Calu3 (cell line): Measurements from ENCODE around the gene FEN1. TPM values are rescaled to one million over a fixed set of nuclear protein-coding genes. Genes with fewer than 3 reads are reported as not detected.

Experiments
- BruUV-seq: library from RNA; stranded (reverse); fragments of 400-500 nt; replicated peaks from 2 replicates; lab custom pipeline; 2021; lab: Mats Ljungman, UMichigan
- CTCF ChIA-PET: fragments of 300-600 bp; sonication (Branson Sonifier 250); formaldehyde crosslinking; loops from one replicate; lab custom pipeline; 2022; ENCODE audit warnings: antibody characterized with exemption; lab: Charles Lee
- DNase-seq: peaks from one replicate; pipeline ENCODE4 v3.0.0; 2022
- H3K27ac Mint-ChIP-seq: one replicate; pipeline ENCODE4 v1.8.0; 2022; ENCODE audit warnings: mixed read lengths; ENCODE audit not compliant: unreplicated experiment
- H3K27me3 Mint-ChIP-seq: one replicate; pipeline ENCODE4 v1.8.0; 2022; ENCODE audit warnings: mixed read lengths; ENCODE audit not compliant: unreplicated experiment
- H3K36me3 Mint-ChIP-seq: one replicate; pipeline ENCODE4 v1.8.0; 2022; ENCODE audit warnings: mild to moderate bottlenecking, moderate library complexity, mixed read lengths; ENCODE audit not compliant: insufficient read depth, unreplicated experiment
- H3K4me1 Mint-ChIP-seq: one replicate; pipeline ENCODE4 v1.8.0; 2022; ENCODE audit warnings: mild to moderate bottlenecking, low read depth, mixed read lengths; ENCODE audit not compliant: unreplicated experiment
- H3K4me3 Mint-ChIP-seq: one replicate; pipeline ENCODE4 v1.8.0; 2022; ENCODE audit warnings: mild to moderate bottlenecking, low read depth, moderate library complexity, mixed read lengths; ENCODE audit not compliant: unreplicated experiment
- H3K9me3 Mint-ChIP-seq: one replicate; pipeline ENCODE4 v1.8.0; 2022; ENCODE audit warnings: low read depth, mixed read lengths; ENCODE audit not compliant: unreplicated experiment
- intact Hi-C: fragments of 100-400 bp; cut with micrococcal nuclease; formaldehyde crosslinking; loops from one replicate; pipeline ENCODE4 v1.10.0; 2022; ENCODE audit not compliant: unreplicated experiment
- total RNA-seq: library from RNA; stranded (reverse); gene quantifications from 2 replicates; pipeline ENCODE4 v1.2.3, GENCODE V29; 2022
- TF ChIP-seq, protein P1 (sequence below): fragments of 200-600 bp; IDR thresholded peaks from one replicate; pipeline ENCODE4 v1.8.0; 2022; ENCODE audit warnings: antibody characterized with exemption; ENCODE audit not compliant: unreplicated experiment

Gene FEN1
- total RNA-seq, 1 experiment from 2014 or later, result 72.4 TPM

DNA sequence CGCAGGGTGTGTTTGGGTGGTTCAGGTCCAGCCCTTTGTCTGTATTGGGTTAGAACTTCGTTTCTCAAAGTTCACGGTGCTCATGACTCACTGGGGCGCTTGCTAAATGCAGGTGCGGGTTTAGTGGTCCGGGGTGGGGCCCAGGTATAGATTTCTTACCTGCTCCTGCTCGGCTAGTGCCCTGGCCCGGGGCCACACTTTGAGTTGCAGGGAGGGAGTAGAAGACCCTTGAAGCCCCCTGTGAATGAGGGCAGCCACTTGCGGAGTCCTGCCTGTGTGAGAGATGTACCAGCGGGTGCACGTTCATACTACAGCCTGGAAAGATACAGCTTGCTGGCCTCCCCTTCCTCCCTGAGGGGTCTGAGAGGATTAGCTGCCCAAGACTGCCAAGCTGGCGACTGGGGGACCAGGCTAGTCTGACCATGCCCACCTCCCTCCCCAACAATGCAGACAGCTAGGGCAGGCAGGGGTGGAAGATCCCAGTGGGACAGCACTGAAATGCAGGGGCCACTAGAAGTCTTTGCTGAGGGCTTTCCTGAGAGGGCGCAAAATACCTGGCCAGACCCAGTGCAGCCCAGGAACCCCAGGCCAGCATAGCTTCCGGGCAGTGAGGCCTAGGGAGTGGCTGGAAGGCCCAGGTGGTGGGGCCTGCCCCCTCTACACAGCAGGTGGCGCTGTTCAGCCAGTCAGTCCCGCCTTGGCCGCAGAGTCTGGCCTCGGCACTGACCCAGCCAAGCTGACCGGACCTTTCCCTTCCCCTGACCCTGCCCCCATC, 45.3 kb upstream of the FEN1 start:
- BruUV-seq, result no TSS peak
- Mint-ChIP-seq H3K4me3 (no peak overlapping the region), H3K36me3 (peaks cover 16% of the 10 kb centered on the region), H3K4me1 (peaks cover 16% of the 10 kb centered on the region), H3K27ac (no peak overlapping the region), H3K27me3 (no peaks in the 10 kb centered on the region), H3K9me3 (no peaks in the 10 kb centered on the region)
- TF ChIP-seq, protein P1, sequence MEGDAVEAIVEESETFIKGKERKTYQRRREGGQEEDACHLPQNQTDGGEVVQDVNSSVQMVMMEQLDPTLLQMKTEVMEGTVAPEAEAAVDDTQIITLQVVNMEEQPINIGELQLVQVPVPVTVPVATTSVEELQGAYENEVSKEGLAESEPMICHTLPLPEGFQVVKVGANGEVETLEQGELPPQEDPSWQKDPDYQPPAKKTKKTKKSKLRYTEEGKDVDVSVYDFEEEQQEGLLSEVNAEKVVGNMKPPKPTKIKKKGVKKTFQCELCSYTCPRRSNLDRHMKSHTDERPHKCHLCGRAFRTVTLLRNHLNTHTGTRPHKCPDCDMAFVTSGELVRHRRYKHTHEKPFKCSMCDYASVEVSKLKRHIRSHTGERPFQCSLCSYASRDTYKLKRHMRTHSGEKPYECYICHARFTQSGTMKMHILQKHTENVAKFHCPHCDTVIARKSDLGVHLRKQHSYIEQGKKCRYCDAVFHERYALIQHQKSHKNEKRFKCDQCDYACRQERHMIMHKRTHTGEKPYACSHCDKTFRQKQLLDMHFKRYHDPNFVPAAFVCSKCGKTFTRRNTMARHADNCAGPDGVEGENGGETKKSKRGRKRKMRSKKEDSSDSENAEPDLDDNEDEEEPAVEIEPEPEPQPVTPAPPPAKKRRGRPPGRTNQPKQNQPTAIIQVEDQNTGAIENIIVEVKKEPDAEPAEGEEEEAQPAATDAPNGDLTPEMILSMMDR, result peak; percentile 90
- intact Hi-C loops, result loop anchor here (2.0 kb wide), 1 partner anchor 29 kb away; no protein-coding TSS in a partner anchor
- CTCF ChIA-PET, result interaction anchor here (0.7 to 2.2 kb wide), 9 partner anchors 10 to 361 kb away, joined by 3 to 45 read pairs (median 4); no protein-coding TSS in a partner anchor
- DNase-seq, result peak; percentile 91

DNA sequence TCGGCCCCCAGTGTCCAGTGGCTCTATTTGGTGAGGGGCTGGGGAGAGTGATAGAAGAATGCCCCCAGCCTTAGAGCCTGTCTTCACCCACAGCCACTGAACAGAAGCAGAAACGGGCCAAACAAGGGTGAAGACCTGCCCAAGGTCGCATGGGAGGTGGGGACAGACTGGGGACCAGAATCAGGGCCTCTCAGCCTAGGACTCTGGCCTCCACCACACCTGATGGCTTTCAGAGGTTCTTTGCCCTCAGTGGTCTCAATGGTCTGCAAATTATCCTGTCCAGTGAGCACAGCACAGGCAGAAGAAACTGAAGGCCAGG, 44.8 kb upstream of the FEN1 start:
- CTCF ChIA-PET, result interaction anchor here (1.0 to 2.2 kb wide), 8 partner anchors 9 to 360 kb away, joined by 3 to 45 read pairs (median 5); no protein-coding TSS in a partner anchor
- Mint-ChIP-seq H3K27ac (no peak overlapping the region), H3K4me1 (peaks cover 11% of the 10 kb centered on the region), H3K36me3 (peaks cover 21% of the 10 kb centered on the region), H3K27me3 (no peaks in the 10 kb centered on the region), H3K4me3 (no peak overlapping the region), H3K9me3 (no peaks in the 10 kb centered on the region)
- DNase-seq, result no peak
- intact Hi-C loops, result loop anchor here (2.0 kb wide), 1 partner anchor 29 kb away; no protein-coding TSS in a partner anchor
- TF ChIP-seq, protein P1, result no peak
- BruUV-seq, result no TSS peak

DNA sequence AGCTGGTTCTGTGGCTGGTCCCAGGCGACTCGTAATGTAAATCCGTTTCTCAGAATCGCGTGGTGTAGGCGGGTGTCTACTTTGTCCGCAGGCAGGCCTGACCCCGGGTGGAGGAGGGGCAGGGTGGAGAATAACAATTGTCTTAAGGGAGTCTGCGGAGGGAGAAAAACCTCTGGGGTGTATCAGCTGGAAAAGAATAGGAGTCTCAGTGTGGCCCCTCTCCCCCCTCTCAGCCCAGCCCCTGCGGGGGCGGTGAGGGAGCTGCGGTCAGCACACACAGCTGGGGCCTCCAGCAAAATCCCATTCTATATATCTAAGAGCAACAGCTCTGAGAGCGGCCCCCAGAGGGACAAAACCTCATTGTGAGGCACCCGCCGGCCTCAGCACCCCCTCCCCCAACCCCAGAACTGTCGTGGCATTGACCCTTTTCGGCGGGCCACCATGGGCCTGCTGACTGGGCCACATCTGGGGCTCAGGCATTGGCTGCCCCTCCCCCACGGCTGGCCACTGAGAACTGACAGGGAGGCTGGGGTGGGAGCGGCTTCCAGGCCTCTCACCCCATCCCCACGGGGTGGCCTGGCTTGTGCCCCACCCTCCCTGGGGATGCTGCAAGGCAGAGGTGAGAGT, 43.0 kb upstream of the FEN1 start:
- H3K27ac Mint-ChIP-seq, result no peak overlapping the region
- CTCF ChIA-PET, result no interaction called here

DNA sequence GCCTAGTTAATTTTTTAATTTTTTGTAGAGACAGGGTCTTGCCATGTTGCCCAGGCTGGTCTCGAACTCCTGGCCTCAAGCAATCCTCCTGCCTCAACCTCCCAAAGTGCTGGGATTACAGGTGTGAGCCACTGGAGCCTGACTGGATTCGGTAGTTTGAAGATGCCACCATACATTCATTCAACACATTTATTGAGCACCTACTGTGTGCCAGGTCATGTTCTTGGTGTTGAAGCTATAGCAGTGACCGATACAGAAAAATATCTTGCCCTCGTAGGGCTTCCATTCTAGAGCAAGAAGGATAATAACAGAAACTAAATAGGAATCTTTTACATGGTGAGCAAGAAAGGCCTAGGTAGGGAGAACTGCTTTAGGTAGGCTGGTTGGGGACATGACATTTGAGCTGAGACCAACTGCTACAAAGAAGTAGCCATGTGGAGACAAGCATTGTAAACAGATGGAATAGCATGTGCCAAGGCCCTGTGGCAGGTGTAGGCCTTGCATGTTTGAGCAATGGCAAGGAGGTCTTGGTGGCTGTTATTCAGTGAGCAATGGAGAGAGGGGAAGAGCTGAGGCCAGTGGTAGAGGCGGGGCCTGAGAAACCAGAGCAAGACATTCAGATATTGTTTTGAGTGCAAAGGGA, 42.0 kb upstream of the FEN1 start:
- H3K36me3 Mint-ChIP-seq, result peaks cover 39% of the 10 kb centered on the region
- CTCF ChIA-PET, result interaction anchor here (0.9 kb wide), 1 partner anchor 41 kb away, joined by 3 read pairs; no protein-coding TSS in a partner anchor
- H3K4me3 Mint-ChIP-seq, result peak overlapping the region; percentile 99
- TF ChIP-seq, protein P1, result no peak
- no peaks in the 10 kb centered on the region for H3K27me3 Mint-ChIP-seq
- BruUV-seq, result no TSS peak
- DNase-seq, result no peak
- peaks cover 37% of the 10 kb centered on the region for H3K4me1 Mint-ChIP-seq
- intact Hi-C loops, result no loop called here
- H3K27ac Mint-ChIP-seq, result no peak overlapping the region
- H3K9me3 Mint-ChIP-seq, result no peaks in the 10 kb centered on the region

More for the DNA sequence above, 43.0 kb upstream of the FEN1 start:
- Mint-ChIP-seq H3K4me1 (peaks cover 27% of the 10 kb centered on the region), H3K4me3 (no peak overlapping the region), H3K9me3 (no peaks in the 10 kb centered on the region), H3K36me3 (peaks cover 37% of the 10 kb centered on the region), H3K27me3 (no peaks in the 10 kb centered on the region)
- DNase-seq, result no peak
- no TSS peak for BruUV-seq
- TF ChIP-seq, protein P1, result no peak
- intact Hi-C loops, result no loop called here
